ENCODE measurements around the gene SSTR4.

Gene SSTR4

DNA sequence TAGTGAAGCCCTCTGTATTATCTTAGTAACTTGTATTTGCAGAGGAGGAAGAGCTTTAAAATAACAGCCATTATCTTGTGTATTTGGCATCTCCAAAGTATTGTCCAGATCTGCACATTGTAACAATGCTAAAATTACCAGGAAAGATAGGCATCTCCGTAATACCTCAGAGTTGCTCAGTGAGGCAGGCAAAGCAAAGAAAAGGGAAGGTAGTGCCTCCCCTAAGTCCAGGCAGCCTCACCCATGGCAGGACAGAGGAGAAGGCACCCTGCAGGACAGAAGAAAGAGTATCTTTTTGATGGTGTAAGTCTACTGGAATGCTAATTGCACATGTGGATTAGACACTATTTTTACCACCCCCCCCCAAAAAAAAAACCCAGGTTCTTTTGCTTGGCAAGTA, 13.6 kb upstream of the SSTR4 start:
- no peak overlapping the region for H2BK12ac ChIP-seq (ENCODE audit: low read length)
- H3K27me3 ChIP-seq (ENCODE audit: control insufficient read depth in 3 of 3, insufficient read depth in 3 of 3, low read depth in 1 of 3, low read length in 3 of 3): no peaks in the 10 kb centered on the region
- no peaks in the 10 kb centered on the region for H3K79me1 ChIP-seq (ENCODE audit: low read depth, low read length)
- no peak overlapping the region for H3K23ac ChIP-seq (ENCODE audit: low read depth, low read length, poor library complexity)
- no peak overlapping the region for H2BK5ac ChIP-seq (ENCODE audit: low read length)
- no peak overlapping the region for H4K8ac ChIP-seq (ENCODE audit: low read depth, low read length)
- H4K91ac ChIP-seq (ENCODE audit: low read depth, low read length, poor library complexity): no peak overlapping the region
- no peak overlapping the region for H3K4me2 ChIP-seq (ENCODE audit: insufficient read depth, low read length, poor library complexity, severe bottlenecking)
- no peak overlapping the region for H3K9ac ChIP-seq (ENCODE audit: low read depth, low read length, poor library complexity)
- no peak overlapping the region for H2BK15ac ChIP-seq (ENCODE audit: low read length)
- peaks cover 0 to 10% of the 10 kb centered on the region in 2 donors for H3K4me1 ChIP-seq (ENCODE audit: control insufficient read depth in 2 of 2, insufficient read depth in 1 of 2, low read depth in 1 of 2, low read length in 2 of 2)
- H3K4me3 ChIP-seq (ENCODE audit: low read length in 2 of 2): no peak overlapping the region
- DNase-seq (ENCODE audit: low spot score): no peak
- WGBS, 2 donors (ENCODE audit: extremely low coverage in 2 of 2, insufficient read length in 2 of 2, insufficient replicate concordance in 1 of 2): no CpG with 5 or more reads among the region's 1 CpG
- no peak overlapping the region for H2AFZ ChIP-seq (ENCODE audit: low read length)
- H3K27ac ChIP-seq (replicated peaks; ENCODE audit: low read length): no peak overlapping the region
- H3K14ac ChIP-seq (ENCODE audit: low read length): no peak overlapping the region
- no peaks in the 10 kb centered on the region for H3K9me3 ChIP-seq (replicated peaks in 1 of 2; ENCODE audit: control insufficient read depth in 2 of 2, insufficient read depth in 1 of 2, low read depth in 1 of 2, low read length in 2 of 2)
- no peaks in the 10 kb centered on the region for H3K36me3 ChIP-seq (replicated peaks in 1 of 2; ENCODE audit: control insufficient read depth in 2 of 2, insufficient read depth in 2 of 2, low read length in 2 of 2)
- no peak overlapping the region for H3K4ac ChIP-seq (ENCODE audit: low read length)
- H3K18ac ChIP-seq (ENCODE audit: low read length): no peak overlapping the region
- H2BK120ac ChIP-seq (ENCODE audit: low read depth, low read length): no peak overlapping the region
- no peak overlapping the region for H2AK5ac ChIP-seq (ENCODE audit: low read depth, low read length)

- H3K4me3 ChIP-seq (ENCODE audit: low read length in 2 of 2): no peak overlapping the region
- no peaks in the 10 kb centered on the region for H3K36me3 ChIP-seq (replicated peaks in 1 of 2; ENCODE audit: control insufficient read depth in 2 of 2, insufficient read depth in 2 of 2, low read length in 2 of 2)
- H4K8ac ChIP-seq (ENCODE audit: low read depth, low read length): no peak overlapping the region
- H2BK12ac ChIP-seq (ENCODE audit: low read length): no peak overlapping the region
- no peak overlapping the region for H3K18ac ChIP-seq (ENCODE audit: low read length)
- H2AK5ac ChIP-seq (ENCODE audit: low read depth, low read length): no peak overlapping the region
- H3K27ac ChIP-seq (replicated peaks; ENCODE audit: low read length): no peak overlapping the region
- H3K4me2 ChIP-seq (ENCODE audit: insufficient read depth, low read length, poor library complexity, severe bottlenecking): no peak overlapping the region
- H3K4ac ChIP-seq (ENCODE audit: low read length): no peak overlapping the region
- no peak overlapping the region for H4K91ac ChIP-seq (ENCODE audit: low read depth, low read length, poor library complexity)
- H3K4me1 ChIP-seq (ENCODE audit: control insufficient read depth in 2 of 2, insufficient read depth in 1 of 2, low read depth in 1 of 2, low read length in 2 of 2): peaks cover 0 to 10% of the 10 kb centered on the region in 2 donors
- no peaks in the 10 kb centered on the region for H3K79me1 ChIP-seq (ENCODE audit: low read depth, low read length)
- H3K9me3 ChIP-seq (replicated peaks in 1 of 2; ENCODE audit: control insufficient read depth in 2 of 2, insufficient read depth in 1 of 2, low read depth in 1 of 2, low read length in 2 of 2): no peaks in the 10 kb centered on the region
- no peak for DNase-seq (ENCODE audit: low spot score)
- no peak overlapping the region for H2BK15ac ChIP-seq (ENCODE audit: low read length)
- WGBS, 2 donors (ENCODE audit: extremely low coverage in 2 of 2, insufficient read length in 2 of 2, insufficient replicate concordance in 1 of 2): no CpG with 5 or more reads among the region's 5 CpGs
- no peak overlapping the region for H3K14ac ChIP-seq (ENCODE audit: low read length)
- no peak overlapping the region for H2BK5ac ChIP-seq (ENCODE audit: low read length)
- H3K9ac ChIP-seq (ENCODE audit: low read depth, low read length, poor library complexity): no peak overlapping the region
- H3K23ac ChIP-seq (ENCODE audit: low read depth, low read length, poor library complexity): no peak overlapping the region
- H2AFZ ChIP-seq (ENCODE audit: low read length): no peak overlapping the region
- H3K27me3 ChIP-seq (ENCODE audit: control insufficient read depth in 3 of 3, insufficient read depth in 3 of 3, low read depth in 1 of 3, low read length in 3 of 3): no peaks in the 10 kb centered on the region
- H2BK120ac ChIP-seq (ENCODE audit: low read depth, low read length): no peak overlapping the region
These were observed 13.2 kb upstream of the SSTR4 start for GRCh38 chr20:23021951-23022350.

DNA sequence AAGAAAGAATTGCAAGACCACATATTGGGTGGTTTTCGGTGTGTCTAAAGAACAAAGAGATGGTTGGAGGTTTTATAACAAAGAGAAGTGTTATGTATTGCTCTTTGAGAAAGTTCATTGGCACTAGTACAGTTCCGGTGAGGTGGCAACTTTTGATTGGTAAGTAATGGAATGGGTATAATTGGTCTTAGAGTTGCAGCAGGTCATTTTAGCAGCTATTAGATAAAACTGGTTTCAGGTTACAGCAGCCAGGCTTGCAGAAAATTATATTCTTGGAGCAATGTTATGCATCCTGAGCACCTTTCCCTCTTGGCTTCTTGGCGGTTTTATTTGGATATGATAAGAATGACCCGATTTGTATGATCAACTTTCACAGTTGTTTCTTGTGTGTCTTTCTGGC, 12.3 kb upstream of the SSTR4 start:
- Histone ChIP-seq H4K91ac (ENCODE audit: low read depth, low read length, poor library complexity) (no peak overlapping the region), H4K8ac (ENCODE audit: low read depth, low read length) (no peak overlapping the region), H3K79me1 (ENCODE audit: low read depth, low read length) (no peaks in the 10 kb centered on the region), H3K4me1 (ENCODE audit: control insufficient read depth in 2 of 2, insufficient read depth in 1 of 2, low read depth in 1 of 2, low read length in 2 of 2) (peaks cover 0 to 10% of the 10 kb centered on the region in 2 donors), H2BK15ac (ENCODE audit: low read length) (no peak overlapping the region), H2AK5ac (ENCODE audit: low read depth, low read length) (no peak overlapping the region), H3K27ac (replicated peaks; ENCODE audit: low read length) (no peak overlapping the region), H3K4ac (ENCODE audit: low read length) (no peak overlapping the region), H3K9ac (ENCODE audit: low read depth, low read length, poor library complexity) (no peak overlapping the region), H3K18ac (ENCODE audit: low read length) (no peak overlapping the region), H3K36me3 (replicated peaks in 1 of 2; ENCODE audit: control insufficient read depth in 2 of 2, insufficient read depth in 2 of 2, low read length in 2 of 2) (no peaks in the 10 kb centered on the region), H2BK12ac (ENCODE audit: low read length) (no peak overlapping the region), H3K27me3 (ENCODE audit: control insufficient read depth in 3 of 3, insufficient read depth in 3 of 3, low read depth in 1 of 3, low read length in 3 of 3) (no peaks in the 10 kb centered on the region), H3K4me3 (ENCODE audit: low read length in 2 of 2) (no peak overlapping the region), H3K9me3 (replicated peaks in 1 of 2; ENCODE audit: control insufficient read depth in 2 of 2, insufficient read depth in 1 of 2, low read depth in 1 of 2, low read length in 2 of 2) (no peaks in the 10 kb centered on the region), H3K23ac (ENCODE audit: low read depth, low read length, poor library complexity) (no peak overlapping the region), H2BK5ac (ENCODE audit: low read length) (no peak overlapping the region), H3K4me2 (ENCODE audit: insufficient read depth, low read length, poor library complexity, severe bottlenecking) (no peak overlapping the region), H2AFZ (ENCODE audit: low read length) (no peak overlapping the region), H2BK120ac (ENCODE audit: low read depth, low read length) (no peak overlapping the region), H3K14ac (ENCODE audit: low read length) (no peak overlapping the region)
- no peak for DNase-seq (ENCODE audit: low spot score)
- WGBS, 2 donors (ENCODE audit: extremely low coverage in 2 of 2, insufficient read length in 2 of 2, insufficient replicate concordance in 1 of 2): no CpG with 5 or more reads among the region's 4 CpGs

- Histone ChIP-seq H3K79me1 (ENCODE audit: low read depth, low read length) (no peaks in the 10 kb centered on the region), H3K36me3 (replicated peaks in 1 of 2; ENCODE audit: control insufficient read depth in 2 of 2, insufficient read depth in 2 of 2, low read length in 2 of 2) (no peaks in the 10 kb centered on the region), H3K18ac (ENCODE audit: low read length) (no peak overlapping the region), H3K4me3 (ENCODE audit: low read length in 2 of 2) (no peak overlapping the region), H3K4ac (ENCODE audit: low read length) (no peak overlapping the region), H3K14ac (ENCODE audit: low read length) (peak overlapping the region; percentile 87), H3K4me2 (ENCODE audit: insufficient read depth, low read length, poor library complexity, severe bottlenecking) (no peak overlapping the region), H2BK15ac (ENCODE audit: low read length) (no peak overlapping the region), H2AFZ (ENCODE audit: low read length) (no peak overlapping the region), H3K9ac (ENCODE audit: low read depth, low read length, poor library complexity) (no peak overlapping the region), H2BK5ac (ENCODE audit: low read length) (no peak overlapping the region), H3K23ac (ENCODE audit: low read depth, low read length, poor library complexity) (no peak overlapping the region), H2BK12ac (ENCODE audit: low read length) (no peak overlapping the region), H4K91ac (ENCODE audit: low read depth, low read length, poor library complexity) (no peak overlapping the region), H2AK5ac (ENCODE audit: low read depth, low read length) (no peak overlapping the region), H3K9me3 (replicated peaks in 1 of 2; ENCODE audit: control insufficient read depth in 2 of 2, insufficient read depth in 1 of 2, low read depth in 1 of 2, low read length in 2 of 2) (no peaks in the 10 kb centered on the region), H4K8ac (ENCODE audit: low read depth, low read length) (no peak overlapping the region), H3K27me3 (ENCODE audit: control insufficient read depth in 3 of 3, insufficient read depth in 3 of 3, low read depth in 1 of 3, low read length in 3 of 3) (no peaks in the 10 kb centered on the region), H3K4me1 (ENCODE audit: control insufficient read depth in 2 of 2, insufficient read depth in 1 of 2, low read depth in 1 of 2, low read length in 2 of 2) (peaks cover 0 to 10% of the 10 kb centered on the region in 2 donors), H3K27ac (replicated peaks; ENCODE audit: low read length) (no peak overlapping the region), H2BK120ac (ENCODE audit: low read depth, low read length) (no peak overlapping the region)
- DNase-seq (ENCODE audit: low spot score): no peak
- WGBS, 2 donors (ENCODE audit: extremely low coverage in 2 of 2, insufficient read length in 2 of 2, insufficient replicate concordance in 1 of 2): 100% methylated on average over 2 of the region's 10 CpGs; no CpG with 5 or more reads in 1 of the 2 donors
These were observed 11.4 kb upstream of the SSTR4 start for GRCh38 chr20:23023621-23024177.

Measured in neuronal stem cell (in vitro differentiated cells).